Endothelial cell of umbilical vein (primary cell): ENCODE results near the gene SYAP1. TPM values are rescaled to one million over a fixed set of nuclear protein-coding genes. Genes with fewer than 3 reads are reported as not detected.

Source experiments
- BruUV-seq: library from RNA; stranded (reverse); fragments of 400-500 nt; replicated peaks from 2 replicates; lab custom pipeline; 2021; lab: Mats Ljungman, UMichigan
- CTCF ChIA-PET: fragments of 300-600, 350-600 bp; sonication (Branson Sonifier 250); formaldehyde crosslinking; loops from one replicate; lab custom pipeline; 2021; ENCODE audit warnings: antibody characterized with exemption, inconsistent platforms; lab: Charles Lee
- POLR2A ChIA-PET: fragments of 300-600, 350-600 bp; sonication (Branson Sonifier 250); formaldehyde crosslinking; loops from one replicate; lab custom pipeline; 2021; ENCODE audit warnings: antibody characterized with exemption, inconsistent platforms; lab: Charles Lee
- DNase-seq: peaks from one replicate; pipeline ENCODE4 v3.0.0-alpha.2; 2011; ENCODE audit warnings: low read depth, low spot score
- FAIRE-seq: peaks from 2 replicates; lab custom pipeline; 2011; peaks lifted over from hg19 to GRCh38; lab: Jason Lieb, UNC
- H2AFZ ChIP-seq: 2 replicates; pipeline ENCODE4 v1.6.0; 2012; ENCODE audit warnings: low read depth, low read length, control low read depth, inconsistent platforms
- H3K27ac ChIP-seq: 2 replicates; pipeline ENCODE4 v1.5.1; 2011; ENCODE audit warnings: low read depth, mild to moderate bottlenecking, control low read depth, low read length, moderate library complexity; ENCODE audit not compliant: insufficient read depth
- H3K27me3 ChIP-seq, 2 experiments: 2 replicates each; pipeline versions ENCODE4 v1.6.0 to v1.6.1; 2011; ENCODE audit warnings: low read length in 2 of 2, mixed read lengths in 1 of 2; ENCODE audit not compliant: control insufficient read depth in 2 of 2, insufficient read depth in 2 of 2
- H3K36me3 ChIP-seq, 2 experiments: 2 replicates in 1 of 2; 3 replicates in 1 of 2; pipeline ENCODE4 v1.5.1; 2011; ENCODE audit warnings: low read length in 2 of 2, mild to moderate bottlenecking in 1 of 2, moderate library complexity in 1 of 2; ENCODE audit not compliant: control insufficient read depth in 2 of 2, insufficient read depth in 2 of 2; ENCODE audit errors: extremely low read depth in 1 of 2
- H3K4me1 ChIP-seq: 3 replicates; pipeline ENCODE4 v1.5.1; 2011; ENCODE audit warnings: mild to moderate bottlenecking, low read length; ENCODE audit not compliant: control insufficient read depth, insufficient read depth; ENCODE audit errors: extremely low read depth
- H3K4me2 ChIP-seq: 2 replicates; pipeline ENCODE4 v1.6.1; 2011; ENCODE audit warnings: low read length, control low read depth, mixed read lengths; ENCODE audit not compliant: insufficient read depth
- H3K4me3 ChIP-seq, 3 experiments: fragments of 200-600 bp in 1 of 3; sonication (generic), shearing (Covaris generic) in 1 of 3; replicated peaks in 1 of 3; 2 replicates each; pipeline ENCODE4 v1.5.1; 2011 to 2016; ENCODE audit warnings: control low read depth in 3 of 3, low read length in 3 of 3, mild to moderate bottlenecking in 2 of 3, inconsistent platforms in 1 of 3, low read depth in 1 of 3, moderate library complexity in 1 of 3; ENCODE audit not compliant: insufficient read depth in 1 of 3
- H3K79me2 ChIP-seq: 2 replicates; pipeline ENCODE4 v1.6.0; 2012; ENCODE audit warnings: low read length, inconsistent platforms; ENCODE audit not compliant: control insufficient read depth, insufficient read depth
- H3K9ac ChIP-seq: replicated peaks from 2 replicates; pipeline ENCODE3; 2011; ENCODE audit warnings: low read length, control low read depth; ENCODE audit not compliant: insufficient read depth; ENCODE audit errors: extremely low read depth
- H3K9me1 ChIP-seq: replicated peaks from 3 replicates; pipeline ENCODE4 v1.6.0; 2011; ENCODE audit warnings: mild to moderate bottlenecking, low read length; ENCODE audit not compliant: control insufficient read depth, insufficient read depth; ENCODE audit errors: extremely low read depth
- H3K9me3 ChIP-seq: replicated peaks from 2 replicates; pipeline ENCODE4 v1.5.1; 2012; ENCODE audit warnings: low read length, inconsistent platforms; ENCODE audit not compliant: control insufficient read depth, insufficient read depth
- H4K20me1 ChIP-seq: replicated peaks from 2 replicates; pipeline ENCODE3; 2011; ENCODE audit warnings: mild to moderate bottlenecking, low read length; ENCODE audit not compliant: control insufficient read depth, insufficient read depth; ENCODE audit errors: extremely low read depth
- EZH2 ChIP-seq: IDR thresholded peaks from 2 replicates; pipeline ENCODE4 v1.6.1; 2012; ENCODE audit warnings: borderline replicate concordance, low read depth, mild to moderate bottlenecking, moderate library complexity, low read length, inconsistent platforms; ENCODE audit not compliant: severe bottlenecking
- FOS ChIP-seq: IDR thresholded peaks from 2 replicates; pipeline ENCODE4 v1.6.1; 2011; ENCODE audit warnings: mild to moderate bottlenecking, low read length, moderate library complexity, borderline replicate concordance; ENCODE audit not compliant: insufficient read depth
- GATA2 ChIP-seq: IDR thresholded peaks from 2 replicates; pipeline ENCODE4 v1.7.0; 2011; ENCODE audit warnings: low read depth, mild to moderate bottlenecking, moderate library complexity, mixed read lengths, low read length; ENCODE audit not compliant: insufficient read length, insufficient read depth
- JUN ChIP-seq: IDR thresholded peaks from 2 replicates; pipeline ENCODE4 v1.6.1; 2011; ENCODE audit warnings: borderline replicate concordance, low read depth; ENCODE audit not compliant: insufficient read length, insufficient read depth
- MYC ChIP-seq: IDR thresholded peaks from one replicate; pipeline ENCODE4 v1.6.1; 2011; ENCODE audit warnings: mild to moderate bottlenecking, low read depth, low read length
- POLR2A ChIP-seq: IDR thresholded peaks from 2 replicates; pipeline ENCODE4 v1.6.1; 2012; ENCODE audit warnings: low read depth, mild to moderate bottlenecking, control low read depth, low read length
- POLR2AphosphoS5 ChIP-seq: IDR thresholded peaks from 2 replicates; pipeline ENCODE4 v1.6.1; 2012; ENCODE audit warnings: low read depth, mild to moderate bottlenecking, control low read depth, low read length, moderate library complexity; ENCODE audit not compliant: insufficient read depth
- dilution Hi-C: fragments of 300-500 bp; cut with MboI; formaldehyde crosslinking; loops from one replicate; pipeline ENCODE4 v1.15.0; 2019; ENCODE audit warnings: low sequenced_read_pairs; ENCODE audit not compliant: extremely low pct_ligation_motif_present
- intact Hi-C: fragments of 100-400 bp; cut with micrococcal nuclease; formaldehyde crosslinking; loops from one replicate; pipeline ENCODE4 v1.10.0; 2022
- polyA plus RNA-seq, 4 experiments: library from polyadenylated mRNA; depleted of rRNA in 3 of 4; stranded (reverse) in 3 of 4; unstranded in 1 of 4; fragments of >200 nt; gene quantifications; 2 replicates each; pipeline versions ENCODE4 v1.2.1 to v1.2.3, GENCODE V29; 2011 to 2012; ENCODE audit warnings: missing spikeins in 1 of 4
- total RNA-seq: library from RNA; stranded (reverse); gene quantifications from 2 replicates; pipeline ENCODE4 v1.2.3, GENCODE V29; 2021
- TF ChIP-seq, protein P1 (sequence below): IDR thresholded peaks from 2 replicates; pipeline ENCODE4 v1.6.1; 2011; ENCODE audit not compliant: insufficient read depth, insufficient read length
- TF ChIP-seq, protein P2 (sequence below), 2 donors: IDR thresholded peaks; 1 replicate in 1 of 2; 2 replicates in 1 of 2; pipeline ENCODE4 v1.5.1; 2011; ENCODE audit warnings: low read length in 2 of 2, mild to moderate bottlenecking in 2 of 2, moderate library complexity in 2 of 2, control low read depth in 1 of 2, inconsistent platforms in 1 of 2, low read depth in 1 of 2; ENCODE audit not compliant: insufficient read depth in 1 of 2; ENCODE audit errors: extremely low read depth in 1 of 2

SYAP1 gene
- total and polyA plus RNA-seq, 2 donors (not counting 3 experiments of a cell fraction or from before 2014, with no cell fraction given), result 3.4 to 21.9 TPM

DNA sequence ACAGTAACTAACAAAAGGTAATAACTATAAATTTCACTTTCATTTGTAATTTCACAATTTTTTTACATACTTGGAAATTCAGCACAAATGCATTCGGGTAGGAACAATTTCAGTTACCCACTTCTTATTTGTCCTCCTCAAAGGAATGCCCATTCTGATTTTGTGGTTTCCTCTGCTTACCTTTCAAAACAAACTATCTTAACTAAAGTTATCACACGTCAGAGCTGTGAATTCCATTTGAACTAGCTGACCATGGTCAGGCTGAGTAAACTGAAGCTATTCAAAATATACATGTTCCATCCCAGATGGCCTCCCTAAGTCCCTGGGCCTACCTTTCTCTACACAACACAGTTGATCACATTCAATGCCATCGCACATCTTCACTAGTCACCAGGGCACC is 11.4 kb upstream of the SYAP1 start:
- ChIA-PET CTCF (no interaction called here), POLR2A (no interaction called here)
- intact Hi-C loops, result no loop called here
- Histone ChIP-seq H3K9me3 (no peaks in the 10 kb centered on the region), H3K4me3 (no peak overlapping the region), H3K79me2 (peaks cover 7% of the 10 kb centered on the region), H3K9ac (no peak overlapping the region), H4K20me1 (no peaks in the 10 kb centered on the region), H2AFZ (no peak overlapping the region), H3K9me1 (no peaks in the 10 kb centered on the region), H3K4me2 (no peak overlapping the region), H3K4me1 (peaks cover 2% of the 10 kb centered on the region), H3K27ac (no peak overlapping the region), H3K36me3 (no peaks in the 10 kb centered on the region), H3K27me3 (no peaks in the 10 kb centered on the region)
- FAIRE-seq, result no peak
- dilution Hi-C loops, result no loop called here
- no TSS peak for BruUV-seq
- TF ChIP-seq FOS (no peak), GATA2 (no peak), POLR2AphosphoS5 (no peak), POLR2A (no peak), JUN (no peak), EZH2 (no peak), MYC (no peak)
- TF ChIP-seq, protein P1, sequence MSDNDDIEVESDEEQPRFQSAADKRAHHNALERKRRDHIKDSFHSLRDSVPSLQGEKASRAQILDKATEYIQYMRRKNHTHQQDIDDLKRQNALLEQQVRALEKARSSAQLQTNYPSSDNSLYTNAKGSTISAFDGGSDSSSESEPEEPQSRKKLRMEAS, result no peak
- TF ChIP-seq, protein P2, sequence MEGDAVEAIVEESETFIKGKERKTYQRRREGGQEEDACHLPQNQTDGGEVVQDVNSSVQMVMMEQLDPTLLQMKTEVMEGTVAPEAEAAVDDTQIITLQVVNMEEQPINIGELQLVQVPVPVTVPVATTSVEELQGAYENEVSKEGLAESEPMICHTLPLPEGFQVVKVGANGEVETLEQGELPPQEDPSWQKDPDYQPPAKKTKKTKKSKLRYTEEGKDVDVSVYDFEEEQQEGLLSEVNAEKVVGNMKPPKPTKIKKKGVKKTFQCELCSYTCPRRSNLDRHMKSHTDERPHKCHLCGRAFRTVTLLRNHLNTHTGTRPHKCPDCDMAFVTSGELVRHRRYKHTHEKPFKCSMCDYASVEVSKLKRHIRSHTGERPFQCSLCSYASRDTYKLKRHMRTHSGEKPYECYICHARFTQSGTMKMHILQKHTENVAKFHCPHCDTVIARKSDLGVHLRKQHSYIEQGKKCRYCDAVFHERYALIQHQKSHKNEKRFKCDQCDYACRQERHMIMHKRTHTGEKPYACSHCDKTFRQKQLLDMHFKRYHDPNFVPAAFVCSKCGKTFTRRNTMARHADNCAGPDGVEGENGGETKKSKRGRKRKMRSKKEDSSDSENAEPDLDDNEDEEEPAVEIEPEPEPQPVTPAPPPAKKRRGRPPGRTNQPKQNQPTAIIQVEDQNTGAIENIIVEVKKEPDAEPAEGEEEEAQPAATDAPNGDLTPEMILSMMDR (IDR thresholded peaks at IDR 0.05; ENCODE audit: extremely low read depth in 1 of 2, insufficient read depth in 1 of 2, low read depth in 1 of 2, low read length in 2 of 2), result no peak
- no peak for DNase-seq
